Transverse colon (tissue), 4 donors: ENCODE measurements around the gene PRR19.

Source experiments
- EP300 ChIP-seq: sonication (generic); formaldehyde crosslinking; IDR thresholded peaks from one replicate; pipeline ENCODE4 v1.6.1; 2017; ENCODE audit warnings: antibody characterized with exemption, low read depth
- POLR2A ChIP-seq: fragments of 450-650 bp; IDR thresholded peaks from one replicate; pipeline ENCODE4 v1.6.1; 2016; ENCODE audit warnings: antibody characterized with exemption, mild to moderate bottlenecking, moderate library complexity
- POLR2AphosphoS5 ChIP-seq, 3 donors: sonication (generic); formaldehyde crosslinking; IDR thresholded peaks; one replicate each; pipeline ENCODE4 v1.6.1; 2016; ENCODE audit warnings: antibody characterized with exemption in 3 of 3
- TF ChIP-seq, protein P1 (sequence below), 5 experiments: fragments of 200-600 bp in 3 of 5; fragments of 450-650 bp in 2 of 5; sonication (generic) in 3 of 5; IDR thresholded peaks; 1 replicate in 2 of 5; 2 replicates in 3 of 5; pipeline ENCODE4 v1.5.1; 2016 to 2017; ENCODE audit warnings: antibody characterized with exemption in 5 of 5, inconsistent platforms in 3 of 5, mild to moderate bottlenecking in 2 of 5, moderate library complexity in 1 of 5

DNA sequence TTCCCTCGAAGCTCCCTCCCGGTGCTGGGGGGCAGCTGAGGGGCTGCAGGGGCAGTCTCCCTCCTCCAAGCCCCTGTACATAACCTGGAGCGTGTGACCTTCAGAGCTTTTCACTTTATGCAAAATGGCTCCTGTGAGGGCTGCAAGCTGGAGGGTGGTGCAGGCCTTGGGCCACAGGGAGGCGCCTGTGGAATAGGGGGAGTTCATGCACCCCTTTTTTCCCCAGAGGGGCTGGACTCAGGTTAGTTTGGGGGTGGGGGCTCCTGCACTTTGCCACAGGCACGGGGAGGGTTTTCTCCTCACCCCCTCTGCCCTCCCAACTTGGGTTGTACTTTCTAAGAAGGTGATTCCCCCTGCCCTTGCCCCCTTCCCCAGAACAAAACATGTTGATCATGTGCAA lies 6.6 kb upstream of the PRR19 start:
- TF ChIP-seq, protein P1, sequence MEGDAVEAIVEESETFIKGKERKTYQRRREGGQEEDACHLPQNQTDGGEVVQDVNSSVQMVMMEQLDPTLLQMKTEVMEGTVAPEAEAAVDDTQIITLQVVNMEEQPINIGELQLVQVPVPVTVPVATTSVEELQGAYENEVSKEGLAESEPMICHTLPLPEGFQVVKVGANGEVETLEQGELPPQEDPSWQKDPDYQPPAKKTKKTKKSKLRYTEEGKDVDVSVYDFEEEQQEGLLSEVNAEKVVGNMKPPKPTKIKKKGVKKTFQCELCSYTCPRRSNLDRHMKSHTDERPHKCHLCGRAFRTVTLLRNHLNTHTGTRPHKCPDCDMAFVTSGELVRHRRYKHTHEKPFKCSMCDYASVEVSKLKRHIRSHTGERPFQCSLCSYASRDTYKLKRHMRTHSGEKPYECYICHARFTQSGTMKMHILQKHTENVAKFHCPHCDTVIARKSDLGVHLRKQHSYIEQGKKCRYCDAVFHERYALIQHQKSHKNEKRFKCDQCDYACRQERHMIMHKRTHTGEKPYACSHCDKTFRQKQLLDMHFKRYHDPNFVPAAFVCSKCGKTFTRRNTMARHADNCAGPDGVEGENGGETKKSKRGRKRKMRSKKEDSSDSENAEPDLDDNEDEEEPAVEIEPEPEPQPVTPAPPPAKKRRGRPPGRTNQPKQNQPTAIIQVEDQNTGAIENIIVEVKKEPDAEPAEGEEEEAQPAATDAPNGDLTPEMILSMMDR (IDR thresholded peaks at IDR 0.05) = no peak
- TF ChIP-seq EP300 (no peak), POLR2A (no peak), POLR2AphosphoS5 (IDR thresholded peaks at IDR 0.05) (no peak)
